ENCODE results near the gene MANEA.
"Not testable (repeated sequence)": the region's sequence is repeated elsewhere in the genome, so short reads cannot be mapped to it uniquely, and the experiment has no call there.

The MANEA gene, protein sequence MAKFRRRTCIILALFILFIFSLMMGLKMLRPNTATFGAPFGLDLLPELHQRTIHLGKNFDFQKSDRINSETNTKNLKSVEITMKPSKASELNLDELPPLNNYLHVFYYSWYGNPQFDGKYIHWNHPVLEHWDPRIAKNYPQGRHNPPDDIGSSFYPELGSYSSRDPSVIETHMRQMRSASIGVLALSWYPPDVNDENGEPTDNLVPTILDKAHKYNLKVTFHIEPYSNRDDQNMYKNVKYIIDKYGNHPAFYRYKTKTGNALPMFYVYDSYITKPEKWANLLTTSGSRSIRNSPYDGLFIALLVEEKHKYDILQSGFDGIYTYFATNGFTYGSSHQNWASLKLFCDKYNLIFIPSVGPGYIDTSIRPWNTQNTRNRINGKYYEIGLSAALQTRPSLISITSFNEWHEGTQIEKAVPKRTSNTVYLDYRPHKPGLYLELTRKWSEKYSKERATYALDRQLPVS

DNA sequence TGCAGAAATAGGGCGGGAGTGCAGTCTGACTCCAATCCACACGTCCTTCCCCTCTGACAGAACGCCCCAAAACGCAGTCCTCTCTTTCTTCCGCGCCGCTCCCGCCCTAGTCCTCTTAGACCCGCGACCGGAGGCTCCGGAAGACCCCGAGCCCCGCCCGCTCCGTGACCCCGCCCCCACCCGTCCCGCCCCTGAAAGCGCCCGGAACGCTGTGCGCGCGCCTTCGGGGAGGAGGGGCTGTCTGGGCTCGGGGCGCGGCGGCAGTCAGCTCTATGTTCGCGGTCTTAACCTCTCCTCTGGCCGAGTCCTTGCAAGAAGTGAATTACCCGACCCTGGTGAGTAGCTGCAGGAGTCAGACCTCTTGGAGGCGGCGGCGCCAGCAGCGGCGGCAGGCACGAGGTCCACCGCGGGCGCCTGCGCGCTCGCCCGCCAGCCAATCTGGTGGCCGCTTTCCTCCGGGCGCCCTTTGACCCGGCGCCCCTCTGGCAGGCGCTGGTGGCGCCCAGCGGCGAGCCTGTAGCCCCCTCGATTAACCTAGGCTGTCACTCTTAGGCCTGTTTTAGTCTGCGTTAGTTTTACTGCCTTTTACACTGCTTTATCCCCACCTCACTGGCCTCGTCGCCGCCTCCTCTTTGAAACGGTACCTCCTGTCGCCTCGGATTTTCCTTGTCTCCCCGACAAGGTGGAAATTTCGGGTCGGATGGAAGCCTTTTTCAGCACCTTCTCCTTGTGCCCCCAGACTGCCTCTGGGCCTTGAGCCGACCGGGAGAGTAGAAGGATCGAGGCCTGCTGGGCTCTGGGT, at the start of gene MANEA:
Gene MANEA (plus strand): TSS at position 232 of the 802 bp plus-strand sequence. CDS start 8,905 bp downstream, outside the sequence.
- peak; percentile 85 for DNase-seq

DNA sequence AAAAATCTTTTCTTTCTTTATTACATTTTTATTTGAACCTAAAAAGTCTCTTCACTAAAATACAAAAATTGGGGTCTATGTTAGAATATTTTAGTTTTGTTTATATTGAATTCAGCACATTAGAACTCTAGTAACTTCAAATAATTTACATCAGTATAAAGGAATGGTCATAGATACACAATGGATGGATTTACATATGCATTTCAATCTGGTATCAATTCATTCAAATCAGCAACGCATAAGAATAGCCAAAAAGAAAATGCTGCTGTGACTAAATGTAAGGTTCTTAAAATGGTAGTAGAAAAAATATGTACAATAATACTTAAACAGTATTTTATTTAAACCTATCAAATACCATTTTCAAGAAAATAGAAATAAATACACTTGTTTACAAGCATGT, 47.6 kb upstream of the MANEA start:
- no peak for DNase-seq

DNA sequence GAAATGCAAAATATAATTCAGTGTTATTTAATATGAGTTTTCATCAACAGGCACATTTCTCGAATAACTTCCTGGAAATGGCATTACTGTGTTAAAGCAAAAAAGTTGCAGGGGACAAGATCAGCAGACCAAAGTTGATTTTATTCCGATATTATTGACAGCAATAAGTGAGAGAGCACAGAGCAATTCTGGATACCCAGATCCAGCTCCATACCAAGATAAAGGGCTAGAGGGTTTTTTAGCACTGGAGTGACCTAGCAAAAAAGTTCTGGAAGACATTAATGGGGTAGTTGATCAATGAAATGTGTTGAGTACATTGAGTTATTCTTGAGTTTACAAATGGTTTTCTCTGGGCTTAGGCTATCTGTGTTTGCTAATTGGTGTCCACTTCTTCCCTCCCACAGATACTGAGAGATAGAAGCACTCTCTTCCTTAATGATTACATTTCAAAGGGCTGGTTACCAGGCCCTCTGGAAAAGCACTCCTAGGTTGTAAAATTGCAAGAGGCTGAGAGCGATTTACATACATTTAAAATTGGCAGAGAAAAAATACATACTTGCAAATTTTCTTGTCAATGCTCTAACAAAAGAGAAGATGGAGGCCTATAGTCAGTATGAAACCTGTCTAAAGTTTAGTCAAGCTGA, 47.0 kb upstream of the MANEA start:
- no peak for DNase-seq

DNA sequence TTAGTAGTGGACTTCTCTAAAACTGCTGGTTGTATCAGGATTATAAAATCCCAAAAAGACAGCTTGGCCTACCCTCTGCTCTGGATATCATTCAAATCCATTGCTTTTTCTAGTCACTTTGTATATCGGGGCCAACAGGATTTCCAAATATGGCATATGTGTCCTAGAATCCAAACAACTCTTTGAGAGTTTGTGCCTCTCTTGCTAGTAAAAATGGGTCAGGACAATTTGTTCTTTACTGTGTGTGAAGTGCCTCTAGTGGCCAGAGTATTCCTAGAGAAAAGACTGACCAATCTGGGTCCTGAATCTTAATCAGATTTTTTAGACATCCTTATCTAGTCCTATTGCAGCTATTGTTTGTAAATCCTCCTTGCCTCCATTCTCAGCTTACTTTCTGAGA, 33.5 kb upstream of the MANEA start:
- DNase-seq, result no peak

DNA sequence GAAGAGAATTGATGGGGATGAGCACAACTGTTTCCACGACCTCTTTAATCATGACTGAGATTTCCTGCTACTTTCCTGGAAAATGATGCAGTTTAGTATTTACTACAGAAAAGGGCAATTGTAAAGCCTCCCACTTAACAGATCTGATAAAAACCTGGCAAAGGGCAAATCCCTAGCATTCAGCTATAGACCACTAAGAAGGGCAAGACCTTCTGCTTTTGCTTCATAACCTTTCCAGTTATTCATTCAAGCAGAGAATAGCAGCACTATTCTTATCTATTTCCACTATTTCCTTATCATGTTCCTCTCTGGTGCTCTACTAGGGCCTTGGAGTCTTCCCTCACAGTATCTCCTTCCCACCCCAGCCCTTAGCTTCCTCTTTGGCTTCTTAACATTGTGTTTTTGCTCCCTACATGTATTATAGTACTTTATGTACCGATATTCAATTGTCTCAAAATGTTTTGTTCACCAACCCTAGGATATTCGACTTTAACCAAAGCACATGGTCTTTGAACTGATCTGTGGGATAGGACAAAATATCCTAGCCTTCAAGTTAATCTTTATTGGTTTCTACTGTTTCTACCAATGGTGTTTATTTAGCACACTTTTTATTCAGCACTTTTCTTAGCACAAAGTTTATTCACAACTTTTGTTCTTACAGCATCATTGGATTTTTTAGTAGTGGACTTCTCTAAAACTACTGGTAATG, 32.7 kb upstream of the MANEA start:
- DNase-seq, result no peak

DNA sequence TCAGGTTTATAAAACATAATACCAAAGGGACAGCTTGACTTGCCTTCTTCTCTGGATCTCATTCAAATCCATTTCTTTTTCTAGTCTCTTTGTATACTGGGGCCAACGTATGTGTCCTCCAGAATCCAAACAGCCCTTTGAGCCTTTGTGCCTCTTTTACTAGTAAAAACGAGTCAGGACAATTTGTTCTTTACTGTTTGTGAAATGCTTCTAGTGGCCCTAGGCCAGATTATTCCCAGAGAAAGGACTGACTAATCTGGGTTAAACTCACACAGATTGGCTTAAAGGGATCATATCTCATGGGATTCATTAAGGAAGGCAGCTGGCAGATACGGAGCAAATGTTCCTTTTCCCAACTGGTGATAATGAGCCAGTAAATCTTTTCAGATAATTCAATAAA, 32.1 kb upstream of the MANEA start:
- DNase-seq, result no peak

DNA sequence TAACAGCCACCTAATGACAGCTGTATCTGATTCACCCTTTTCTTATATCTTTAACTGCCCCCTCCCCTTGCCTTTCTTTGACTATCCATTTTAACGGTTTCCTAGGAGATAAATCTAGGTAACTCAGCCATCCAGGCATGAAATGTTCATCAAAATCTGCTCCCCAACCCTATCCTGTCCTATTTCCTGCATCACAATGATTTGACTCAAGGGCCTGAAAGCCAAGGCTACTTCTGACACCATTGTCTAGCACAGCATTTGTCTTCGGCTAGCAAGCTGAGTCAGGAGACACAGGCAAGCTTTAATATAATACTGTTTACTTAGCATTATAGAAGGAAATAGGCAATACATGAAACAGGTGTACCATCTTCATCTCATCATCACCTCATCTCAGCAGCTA, 31.6 kb upstream of the MANEA start:
- DNase-seq, result no peak

DNA sequence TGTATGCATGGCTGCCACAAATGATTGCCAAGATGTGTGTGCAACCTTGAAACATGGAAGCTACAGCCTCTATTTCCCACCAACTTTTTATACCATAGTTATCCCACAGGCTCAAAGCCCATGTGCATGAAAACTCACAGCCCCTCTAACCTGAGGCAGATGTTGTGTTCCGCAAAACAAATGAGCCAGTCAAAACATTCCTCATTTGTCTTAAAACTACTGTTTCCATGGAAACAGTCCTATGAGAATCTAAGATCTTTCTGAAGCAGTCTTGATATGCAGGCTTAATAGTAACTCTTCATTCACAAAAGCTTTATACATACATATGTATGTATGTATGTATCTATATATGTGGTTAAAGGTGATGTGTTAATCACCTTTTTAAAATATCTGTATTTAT, 31.2 kb upstream of the MANEA start:
- no peak for DNase-seq

DNA sequence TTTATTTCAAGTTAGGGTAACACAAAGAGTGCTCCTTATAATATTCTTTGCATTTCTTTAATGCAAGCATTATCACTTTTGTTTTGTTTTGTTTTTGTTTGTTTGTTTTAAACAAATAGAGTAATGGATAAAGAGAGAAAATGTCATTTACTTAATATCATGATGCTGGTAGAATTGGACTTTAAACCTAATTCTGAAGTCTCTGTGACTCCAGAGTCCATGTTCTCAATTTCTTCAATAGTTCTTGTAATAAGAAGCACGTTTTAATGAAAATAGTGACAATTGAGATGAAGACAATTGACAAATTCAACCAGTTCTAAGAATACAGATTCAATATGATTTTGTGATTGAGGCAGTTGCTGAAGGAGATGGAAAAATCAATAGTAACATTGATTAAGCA, 30.3 kb upstream of the MANEA start:
- DNase-seq, result no peak

DNA sequence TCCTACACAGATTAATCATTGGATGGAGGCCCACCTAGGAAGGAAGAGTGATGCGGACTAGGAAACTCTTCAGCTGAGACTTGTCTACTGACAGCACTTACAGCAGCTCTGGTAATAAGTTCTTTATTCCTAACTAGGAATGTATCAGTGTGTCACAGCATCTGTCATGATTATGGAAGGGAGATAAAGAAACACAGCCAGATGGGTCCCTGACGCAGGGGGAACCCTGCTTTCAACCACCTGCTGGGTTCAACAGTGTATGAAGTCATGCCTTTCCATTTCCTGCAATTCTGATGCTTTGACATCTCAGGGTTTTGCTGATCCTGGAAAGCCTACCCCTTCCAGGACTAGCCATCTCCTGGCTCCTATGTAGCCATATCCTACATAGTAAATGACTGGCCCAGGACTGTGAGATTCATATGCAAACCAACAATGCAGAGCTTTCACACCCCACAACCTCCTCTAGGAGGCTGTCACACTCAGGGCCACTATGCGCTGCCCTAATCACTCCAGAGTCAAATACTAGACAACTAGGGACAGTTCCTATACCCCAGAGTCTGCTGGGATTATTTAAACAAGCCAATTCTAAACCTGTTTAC, 29.0 kb upstream of the MANEA start:
- no peak for DNase-seq

DNA sequence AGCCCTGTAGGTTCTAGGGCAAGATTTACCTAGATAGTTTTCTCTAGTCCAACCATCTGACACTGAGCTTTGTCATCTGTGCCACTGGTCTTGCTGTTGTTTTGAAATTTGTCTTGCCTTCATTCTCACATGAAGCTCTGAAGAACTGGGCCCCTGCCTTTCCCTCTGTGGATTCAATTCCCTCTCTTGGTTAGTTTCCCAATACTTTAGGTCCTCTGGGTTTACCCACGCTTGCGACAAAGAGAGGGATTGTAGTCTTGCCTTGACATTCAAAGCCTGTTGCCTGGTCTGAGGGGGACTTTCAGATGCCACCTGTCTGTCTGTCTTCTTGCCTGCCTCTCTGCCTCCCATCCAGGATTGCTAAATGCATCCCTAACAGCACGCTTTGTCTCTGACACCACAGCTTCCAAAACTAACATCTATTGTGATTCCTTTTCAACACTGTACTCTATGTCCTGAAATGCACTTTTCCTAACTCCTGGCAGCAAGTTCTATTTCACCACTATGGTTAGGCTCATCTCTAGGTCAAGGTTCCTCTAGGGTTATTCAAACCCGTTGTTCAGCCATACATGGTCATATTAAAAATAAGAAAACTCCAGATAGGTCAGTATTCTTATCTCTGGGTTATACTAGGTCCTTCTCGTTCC, 25.5 kb upstream of the MANEA start:
- no peak for DNase-seq

DNA sequence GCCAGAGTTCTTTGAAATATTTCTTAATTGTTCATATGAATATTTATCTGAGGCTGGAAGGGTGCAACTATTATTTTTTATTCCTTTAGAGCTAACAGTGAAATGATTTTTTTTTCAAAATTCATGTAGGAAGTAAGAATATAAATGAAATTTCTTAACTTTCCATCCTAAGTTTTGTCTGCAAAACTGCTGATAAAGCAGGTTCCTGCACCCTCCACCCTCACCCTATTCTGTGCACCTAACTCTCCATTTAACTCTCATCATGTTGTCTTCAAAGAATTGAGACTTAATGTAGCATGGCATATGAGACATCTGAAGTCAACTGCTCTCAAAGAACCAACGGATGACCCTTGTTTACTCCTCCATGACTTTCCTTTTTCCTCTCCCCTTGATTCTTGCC, 23.5 kb upstream of the MANEA start:
- DNase-seq, result no peak

DNA sequence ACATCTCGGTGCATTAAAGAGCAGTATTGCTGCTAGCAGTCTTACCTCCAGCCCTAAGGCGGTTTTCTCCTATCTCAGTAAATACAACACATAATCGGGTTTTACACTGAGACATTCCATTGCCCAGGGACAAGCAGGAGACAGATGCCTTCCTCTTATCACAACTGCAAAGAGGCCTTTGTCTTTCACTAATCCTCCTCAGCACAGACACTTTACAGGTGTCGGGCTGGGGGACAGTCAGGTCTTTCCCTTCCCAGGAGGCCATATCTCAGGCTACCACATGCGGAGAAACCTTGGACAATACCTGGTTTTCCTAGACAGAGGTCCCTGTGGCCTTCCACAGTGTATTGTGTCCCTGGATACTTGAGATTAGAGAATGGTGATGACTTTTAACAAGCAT, 16.4 kb upstream of the MANEA start:
- DNase-seq, result not testable (repeated sequence)

DNA sequence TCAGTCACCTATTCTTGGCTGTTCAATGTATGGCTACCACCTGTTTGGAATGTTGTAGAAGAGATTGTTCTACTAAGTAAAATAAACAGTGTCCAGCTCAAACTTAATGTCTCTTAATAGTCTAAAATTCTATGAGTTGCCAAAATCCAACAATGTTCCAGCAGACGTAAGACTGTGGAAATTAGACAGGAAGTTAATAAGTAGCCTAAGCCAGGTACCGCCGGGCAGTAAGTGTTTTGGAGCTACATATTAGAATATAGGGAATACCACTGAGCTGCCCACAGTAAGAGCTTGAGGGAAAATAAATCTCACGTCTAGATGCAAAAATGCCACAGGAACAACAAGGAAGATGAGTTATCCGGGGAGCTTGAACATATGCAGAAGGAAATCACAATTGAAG, 7.8 kb upstream of the MANEA start:
- no peak for DNase-seq

DNA sequence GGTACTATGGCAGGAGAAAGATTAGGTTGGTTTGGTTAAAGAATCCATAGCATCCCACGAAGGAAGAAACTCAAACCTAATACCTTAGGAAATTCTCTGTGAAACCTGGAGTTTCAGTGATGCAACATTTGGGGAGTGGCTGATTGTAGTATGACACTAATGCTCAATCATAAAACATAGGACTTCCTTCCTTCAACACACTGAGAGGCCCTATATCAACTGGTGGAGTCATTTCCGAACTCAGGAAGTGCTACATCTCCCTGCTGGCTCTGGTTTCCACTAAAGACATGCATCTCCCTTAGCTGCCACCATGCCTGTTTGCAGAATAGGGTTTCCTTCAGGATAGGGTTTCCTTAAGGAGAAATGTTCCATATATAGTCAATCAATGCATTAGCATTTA, 5.2 kb upstream of the MANEA start:
- no peak for DNase-seq

DNA sequence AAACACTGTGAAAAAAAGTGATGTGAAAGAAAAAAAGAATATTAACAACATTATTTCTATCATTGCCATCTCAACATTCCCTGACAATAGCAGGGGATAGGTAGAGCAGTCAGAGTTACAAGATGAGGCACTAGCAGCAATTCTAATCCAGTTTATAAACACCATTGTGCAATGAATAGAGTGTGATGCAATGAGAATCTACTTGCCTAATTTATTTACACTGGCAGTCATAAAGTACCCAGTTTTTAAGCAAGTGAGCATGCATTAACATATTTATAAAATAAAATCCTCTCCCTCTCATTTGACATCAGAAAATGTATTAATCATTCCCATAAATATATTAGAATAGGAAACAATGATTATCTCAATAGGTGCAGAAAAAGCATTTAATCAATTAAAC, 2.5 kb upstream of the MANEA start:
- no peak for DNase-seq

DNA sequence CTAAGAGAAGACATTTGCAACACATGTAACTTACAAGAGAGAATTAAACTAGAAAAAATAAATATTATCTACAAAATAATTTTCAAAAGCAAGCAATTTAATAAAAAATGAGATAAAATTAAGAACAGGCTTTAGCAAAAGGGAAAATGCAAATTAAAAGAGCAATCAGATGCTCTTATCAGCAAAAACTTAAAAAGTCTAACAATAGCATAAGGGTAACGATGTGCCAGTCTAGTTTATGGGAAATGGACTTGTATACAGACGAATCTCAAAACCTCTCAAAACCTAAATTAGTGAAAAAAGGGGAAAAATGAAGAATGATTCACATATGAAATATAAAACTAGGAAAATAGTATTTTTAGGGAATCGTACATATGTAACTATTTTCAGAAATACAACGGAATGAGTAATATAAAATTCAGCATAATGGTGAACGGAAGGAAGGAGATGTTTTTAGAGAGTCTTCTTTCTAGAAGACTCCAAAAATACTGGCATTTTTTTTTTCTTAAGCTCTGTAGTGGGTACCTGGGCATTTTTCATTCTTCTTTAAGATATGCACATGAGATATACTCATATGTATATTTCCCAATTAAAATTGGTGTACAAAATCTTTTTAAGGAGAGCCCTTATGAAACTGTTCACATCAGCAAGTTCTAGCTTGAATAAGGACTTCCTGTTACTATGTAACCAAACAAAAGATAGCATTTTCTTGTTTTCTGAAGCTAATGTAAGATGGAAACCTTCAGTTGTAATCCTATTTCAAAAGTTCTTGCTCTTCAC, 927 bp upstream of the MANEA start:
- no peak for DNase-seq

DNA sequence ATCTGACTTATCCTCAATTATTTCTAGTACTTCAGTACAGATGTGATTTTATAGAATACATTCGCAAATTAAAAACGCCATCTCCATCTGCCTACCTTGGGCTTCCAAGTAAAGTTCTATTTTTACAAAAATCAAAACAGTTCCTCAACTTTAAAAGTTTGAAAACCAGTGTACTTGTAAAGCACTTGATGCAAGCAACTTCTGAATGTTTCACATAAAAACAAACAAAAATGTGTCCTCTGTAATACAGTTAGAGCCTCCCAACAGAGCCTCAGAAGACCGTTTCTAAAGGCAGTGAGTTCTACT, 384 bp upstream of the MANEA start:
- no peak for DNase-seq

DNA sequence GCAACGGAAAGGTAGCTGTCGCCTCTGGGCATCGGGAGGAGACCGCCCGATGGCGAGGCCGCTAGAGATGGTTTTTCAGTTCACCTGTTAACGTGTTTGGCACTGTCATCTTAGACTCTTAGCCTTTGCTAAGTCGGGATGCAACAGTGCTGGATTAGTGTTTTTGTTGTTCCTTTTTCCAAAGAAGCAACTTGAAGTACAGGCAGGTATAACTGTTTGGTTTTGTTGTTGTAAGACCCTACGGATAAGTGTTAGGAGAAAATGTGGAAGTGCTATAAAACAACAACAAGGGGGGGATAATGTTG, 723 bp downstream of the MANEA start:
- no peak for DNase-seq

DNA sequence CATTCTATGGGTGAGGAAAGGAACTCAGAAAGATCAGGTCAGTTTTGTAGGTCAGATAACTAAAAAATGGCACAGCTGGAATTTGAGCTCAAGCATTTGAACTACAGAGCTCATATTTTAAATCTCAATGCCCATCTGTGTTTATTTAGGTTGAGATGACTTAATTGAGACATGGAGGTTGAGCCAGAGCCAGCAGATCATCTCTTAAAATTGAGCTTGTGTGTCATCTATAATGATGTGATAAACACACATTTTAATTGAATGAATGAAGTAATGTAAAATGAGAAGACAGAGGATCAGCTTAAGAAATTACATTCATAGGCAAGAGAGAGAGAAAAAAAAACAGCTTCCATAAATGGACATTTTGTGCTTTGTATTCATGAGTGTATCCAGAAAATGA, 3.7 kb downstream of the MANEA start:
- DNase-seq, result no peak

DNA sequence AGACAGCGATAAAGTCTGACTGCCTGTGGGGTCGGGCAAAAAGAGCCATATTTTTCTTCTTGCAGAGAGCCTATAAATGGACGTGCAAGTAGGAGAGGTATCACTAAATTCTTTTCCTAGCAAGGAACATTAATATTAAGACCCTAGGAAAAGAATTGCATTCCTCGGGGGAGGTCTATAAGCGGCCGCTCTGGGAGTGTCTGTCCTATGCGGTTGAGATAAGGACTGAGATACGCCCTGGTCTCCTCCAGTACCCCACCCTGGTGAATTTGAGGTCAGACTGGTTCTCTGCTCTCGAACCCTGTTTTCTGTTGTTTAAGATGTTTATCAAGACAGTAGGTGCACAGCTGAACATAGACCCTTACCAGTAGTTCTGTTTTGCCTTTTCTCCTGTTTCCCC, 6.9 kb downstream of the MANEA start:
- DNase-seq, result not testable (repeated sequence)

DNA sequence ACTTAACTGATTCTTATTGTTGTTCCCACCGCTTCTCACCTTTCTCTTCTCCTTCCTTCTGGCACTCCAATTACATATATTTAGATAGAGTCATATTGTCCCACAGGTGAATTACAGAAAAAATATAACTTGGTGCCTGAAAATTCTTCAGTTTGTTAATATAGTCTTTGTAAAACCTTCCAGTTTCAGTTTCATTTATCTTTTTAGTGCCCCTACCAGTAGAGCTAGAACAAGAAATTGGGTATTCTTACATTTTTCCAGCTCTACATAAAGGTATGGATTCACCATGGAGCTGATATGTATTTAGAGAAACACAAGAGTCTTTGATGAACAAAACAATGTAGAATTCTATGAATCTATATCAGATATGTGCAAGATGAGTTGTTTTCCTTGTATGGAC, 10.7 kb downstream of the MANEA start:
- DNase-seq, result no peak
